HepG2 (cell line): ENCODE data around the gene SEC31B. TPM values are rescaled to one million over a fixed set of nuclear protein-coding genes. Genes with fewer than 3 reads are reported as not detected.

Experiments
- ARNTL ChIP-seq: sonication (generic); formaldehyde crosslinking; IDR thresholded peaks from 2 replicates; pipeline ENCODE4 v1.4.0; 2020; ENCODE audit warnings: mild to moderate bottlenecking, missing genetic modification reagents
- BCL3 ChIP-seq: sonication (generic); formaldehyde crosslinking; IDR thresholded peaks from 2 replicates; pipeline ENCODE4 v1.5.1; 2020; ENCODE audit warnings: mild to moderate bottlenecking, missing genetic modification reagents, moderate library complexity
- HCFC1 ChIP-seq: fragments of 150-350 bp; IDR thresholded peaks from 2 replicates; pipeline ENCODE4 v1.6.1; 2014; ENCODE audit warnings: low read depth, low read length
- MAFK ChIP-seq, 2 experiments: IDR thresholded peaks in 1 of 2; conservative IDR thresholded peaks in 1 of 2; 2 replicates each; pipeline ENCODE4 v1.6.1; 2011; ENCODE audit warnings: improper control_type of control experiment in 2 of 2, low read length in 2 of 2
- MEF2D ChIP-seq: sonication (generic); formaldehyde crosslinking; IDR thresholded peaks from 2 replicates; pipeline ENCODE4 v1.5.1; 2020; ENCODE audit warnings: mild to moderate bottlenecking, missing genetic modification reagents
- NR2C2 ChIP-seq: sonication (generic); formaldehyde crosslinking; IDR thresholded peaks from 2 replicates; pipeline ENCODE4 v1.4.0; 2020; ENCODE audit warnings: missing genetic modification reagents, mild to moderate bottlenecking, moderate library complexity, borderline replicate concordance
- RBFOX2 ChIP-seq: fragments of 200-400 bp; formaldehyde crosslinking; IDR thresholded peaks from 2 replicates; pipeline ENCODE4 v1.6.1; 2017; ENCODE audit warnings: low read depth, mild to moderate bottlenecking, low read length
- TCF12 ChIP-seq, 2 experiments: fragments of 450-650 bp in 1 of 2; sonication (generic) in 1 of 2; formaldehyde crosslinking in 1 of 2; IDR thresholded peaks; 2 replicates each; pipeline versions ENCODE4 v1.6.1 to v1.8.0; 2017 to 2022; ENCODE audit warnings: antibody characterized with exemption in 1 of 2, mild to moderate bottlenecking in 1 of 2, missing genetic modification reagents in 1 of 2, moderate library complexity in 1 of 2
- THAP7 ChIP-seq: sonication (generic); formaldehyde crosslinking; IDR thresholded peaks from 2 replicates; pipeline ENCODE4 v1.8.1; 2023; ENCODE audit warnings: mild to moderate bottlenecking, missing genetic modification reagents
- ZGPAT ChIP-seq: IDR thresholded peaks from 2 replicates; pipeline ENCODE4 v1.6.1; 2016; ENCODE audit warnings: mild to moderate bottlenecking
- ZMYM2 ChIP-seq: sonication (generic); formaldehyde crosslinking; IDR thresholded peaks from 2 replicates; pipeline ENCODE4 v1.8.0; 2022; ENCODE audit warnings: mild to moderate bottlenecking, missing genetic modification reagents
- polyA plus RNA-seq, 8 experiments: library from polyadenylated mRNA; depleted of rRNA in 3 of 8; stranded (reverse) in 7 of 8; unstranded in 1 of 8; fragments of >200 nt; fragmentation: Illumina TruSeq in 4 of 8; extraction: Trizol in 4 of 8; gene quantifications; 2 replicates each; pipeline versions ENCODE4 v1.2.1 to v1.2.3, GENCODE V29; 2011 to 2016; ENCODE audit warnings: low read depth in 4 of 8, missing spikeins in 1 of 8, mixed read lengths in 1 of 8; ENCODE audit not compliant: insufficient read depth in 1 of 8
- total RNA-seq, 5 experiments: library from RNA; depleted of rRNA; stranded (reverse); fragments of >200 nt; fragmentation: Illumina TruSeq; extraction: Trizol; gene quantifications; 2 replicates each; pipeline ENCODE4 v1.2.3, GENCODE V29; 2016; ENCODE audit warnings: low read depth in 1 of 5
- TF ChIP-seq, protein P1 (sequence below): fragments of 450-650 bp; IDR thresholded peaks from 2 replicates; pipeline ENCODE4 v1.6.1; 2017
- TF ChIP-seq, protein P2 (sequence below): sonication (generic); formaldehyde crosslinking; IDR thresholded peaks from 2 replicates; pipeline ENCODE4 v1.4.0; 2020; ENCODE audit warnings: missing genetic modification reagents
- TF ChIP-seq, protein P3 (sequence below): sonication (generic); formaldehyde crosslinking; IDR thresholded peaks from 2 replicates; pipeline ENCODE4 v1.4.0; 2020; ENCODE audit warnings: mild to moderate bottlenecking, low read depth, missing genetic modification reagents
- TF ChIP-seq, protein P4 (sequence below), 2 experiments: fragments of 450-650 bp in 1 of 2; sonication (generic) in 1 of 2; formaldehyde crosslinking; IDR thresholded peaks; 2 replicates each; pipeline versions ENCODE4 v1.5.0 to v1.8.0; 2020 to 2022; ENCODE audit warnings: mild to moderate bottlenecking in 1 of 2, missing genetic modification reagents in 1 of 2

Gene SEC31B
- total and polyA plus RNA-seq, 2 of the 13 experiments (the other 11 are each of a cell fraction or from before 2014, with no cell fraction given), result 2.0 to 8.3 TPM

- peak; percentile 16; the same call in 1 of the 2 replicates for TF ChIP-seq ZGPAT (CRISPR knock-in tag)
- TF ChIP-seq HCFC1, result no peak
- peak; percentile 84 for TF ChIP-seq RBFOX2
- no peak for TF ChIP-seq NR2C2 (CRISPR knock-in tag)
- no peak for TF ChIP-seq ZMYM2 (CRISPR knock-in tag)
- TF ChIP-seq, protein P1, sequence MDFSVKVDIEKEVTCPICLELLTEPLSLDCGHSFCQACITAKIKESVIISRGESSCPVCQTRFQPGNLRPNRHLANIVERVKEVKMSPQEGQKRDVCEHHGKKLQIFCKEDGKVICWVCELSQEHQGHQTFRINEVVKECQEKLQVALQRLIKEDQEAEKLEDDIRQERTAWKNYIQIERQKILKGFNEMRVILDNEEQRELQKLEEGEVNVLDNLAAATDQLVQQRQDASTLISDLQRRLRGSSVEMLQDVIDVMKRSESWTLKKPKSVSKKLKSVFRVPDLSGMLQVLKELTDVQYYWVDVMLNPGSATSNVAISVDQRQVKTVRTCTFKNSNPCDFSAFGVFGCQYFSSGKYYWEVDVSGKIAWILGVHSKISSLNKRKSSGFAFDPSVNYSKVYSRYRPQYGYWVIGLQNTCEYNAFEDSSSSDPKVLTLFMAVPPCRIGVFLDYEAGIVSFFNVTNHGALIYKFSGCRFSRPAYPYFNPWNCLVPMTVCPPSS, result no peak
- peak; percentile 76; the same call in 1 of the 2 replicates for TF ChIP-seq ARNTL (CRISPR knock-in tag)
- no peak for TF ChIP-seq MAFK (conservative IDR thresholded peaks at IDR 0.05 in 1 of 2, IDR thresholded peaks at IDR 0.05 in 1 of 2; ENCODE audit: low read length in 2 of 2)
- TF ChIP-seq THAP7 (CRISPR knock-in tag), result peak; percentile 79; the same call in 1 of the 2 replicates
- TF ChIP-seq BCL3 (CRISPR knock-in tag), result peak; percentile 58; the same call in 1 of the 2 replicates
- TF ChIP-seq, protein P2, sequence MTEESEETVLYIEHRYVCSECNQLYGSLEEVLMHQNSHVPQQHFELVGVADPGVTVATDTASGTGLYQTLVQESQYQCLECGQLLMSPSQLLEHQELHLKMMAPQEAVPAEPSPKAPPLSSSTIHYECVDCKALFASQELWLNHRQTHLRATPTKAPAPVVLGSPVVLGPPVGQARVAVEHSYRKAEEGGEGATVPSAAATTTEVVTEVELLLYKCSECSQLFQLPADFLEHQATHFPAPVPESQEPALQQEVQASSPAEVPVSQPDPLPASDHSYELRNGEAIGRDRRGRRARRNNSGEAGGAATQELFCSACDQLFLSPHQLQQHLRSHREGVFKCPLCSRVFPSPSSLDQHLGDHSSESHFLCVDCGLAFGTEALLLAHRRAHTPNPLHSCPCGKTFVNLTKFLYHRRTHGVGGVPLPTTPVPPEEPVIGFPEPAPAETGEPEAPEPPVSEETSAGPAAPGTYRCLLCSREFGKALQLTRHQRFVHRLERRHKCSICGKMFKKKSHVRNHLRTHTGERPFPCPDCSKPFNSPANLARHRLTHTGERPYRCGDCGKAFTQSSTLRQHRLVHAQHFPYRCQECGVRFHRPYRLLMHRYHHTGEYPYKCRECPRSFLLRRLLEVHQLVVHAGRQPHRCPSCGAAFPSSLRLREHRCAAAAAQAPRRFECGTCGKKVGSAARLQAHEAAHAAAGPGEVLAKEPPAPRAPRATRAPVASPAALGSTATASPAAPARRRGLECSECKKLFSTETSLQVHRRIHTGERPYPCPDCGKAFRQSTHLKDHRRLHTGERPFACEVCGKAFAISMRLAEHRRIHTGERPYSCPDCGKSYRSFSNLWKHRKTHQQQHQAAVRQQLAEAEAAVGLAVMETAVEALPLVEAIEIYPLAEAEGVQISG, result peak; percentile 92
- TF ChIP-seq, protein P3, sequence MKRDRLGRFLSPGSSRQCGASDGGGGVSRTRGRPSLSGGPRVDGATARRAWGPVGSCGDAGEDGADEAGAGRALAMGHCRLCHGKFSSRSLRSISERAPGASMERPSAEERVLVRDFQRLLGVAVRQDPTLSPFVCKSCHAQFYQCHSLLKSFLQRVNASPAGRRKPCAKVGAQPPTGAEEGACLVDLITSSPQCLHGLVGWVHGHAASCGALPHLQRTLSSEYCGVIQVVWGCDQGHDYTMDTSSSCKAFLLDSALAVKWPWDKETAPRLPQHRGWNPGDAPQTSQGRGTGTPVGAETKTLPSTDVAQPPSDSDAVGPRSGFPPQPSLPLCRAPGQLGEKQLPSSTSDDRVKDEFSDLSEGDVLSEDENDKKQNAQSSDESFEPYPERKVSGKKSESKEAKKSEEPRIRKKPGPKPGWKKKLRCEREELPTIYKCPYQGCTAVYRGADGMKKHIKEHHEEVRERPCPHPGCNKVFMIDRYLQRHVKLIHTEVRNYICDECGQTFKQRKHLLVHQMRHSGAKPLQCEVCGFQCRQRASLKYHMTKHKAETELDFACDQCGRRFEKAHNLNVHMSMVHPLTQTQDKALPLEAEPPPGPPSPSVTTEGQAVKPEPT, result peak; percentile 24; the same call in 1 of the 2 replicates
- peak; percentile 75; the same call in 1 of the 2 replicates for TF ChIP-seq MEF2D (CRISPR knock-in tag)
- TF ChIP-seq, protein P4, sequence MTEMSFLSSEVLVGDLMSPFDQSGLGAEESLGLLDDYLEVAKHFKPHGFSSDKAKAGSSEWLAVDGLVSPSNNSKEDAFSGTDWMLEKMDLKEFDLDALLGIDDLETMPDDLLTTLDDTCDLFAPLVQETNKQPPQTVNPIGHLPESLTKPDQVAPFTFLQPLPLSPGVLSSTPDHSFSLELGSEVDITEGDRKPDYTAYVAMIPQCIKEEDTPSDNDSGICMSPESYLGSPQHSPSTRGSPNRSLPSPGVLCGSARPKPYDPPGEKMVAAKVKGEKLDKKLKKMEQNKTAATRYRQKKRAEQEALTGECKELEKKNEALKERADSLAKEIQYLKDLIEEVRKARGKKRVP (CRISPR knock-in tag; IDR thresholded peaks at IDR 0.05), result no peak; a peak in 1 of 4 replicates
- TF ChIP-seq TCF12 (IDR thresholded peaks at IDR 0.05), result no peak
- TF ChIP-seq TCF12 (CRISPR knock-in tag; IDR thresholded peaks at IDR 0.05), result no peak
Measured at GRCh38 chr10:100529475-100530298, 10.0 kb upstream of the SEC31B start, which contains the start of gene NDUFB8 (continued).
